NT2/D1 (cell line): ENCODE data around the gene SMIM13.

Source experiments
- SUZ12 ChIP-seq: IDR thresholded peaks from 2 replicates; pipeline ENCODE4 v1.6.1; 2011; ENCODE audit not compliant: insufficient read length, insufficient read depth; ENCODE audit errors: extremely low read depth
- YY1 ChIP-seq: IDR thresholded peaks from 2 replicates; pipeline ENCODE4 v1.6.1; 2011; ENCODE audit not compliant: insufficient read length, insufficient read depth
- ZNF274 ChIP-seq: IDR thresholded peaks from 2 replicates; pipeline ENCODE4 v1.6.1; 2011; ENCODE audit warnings: mild to moderate bottlenecking, low read depth, low read length

DNA sequence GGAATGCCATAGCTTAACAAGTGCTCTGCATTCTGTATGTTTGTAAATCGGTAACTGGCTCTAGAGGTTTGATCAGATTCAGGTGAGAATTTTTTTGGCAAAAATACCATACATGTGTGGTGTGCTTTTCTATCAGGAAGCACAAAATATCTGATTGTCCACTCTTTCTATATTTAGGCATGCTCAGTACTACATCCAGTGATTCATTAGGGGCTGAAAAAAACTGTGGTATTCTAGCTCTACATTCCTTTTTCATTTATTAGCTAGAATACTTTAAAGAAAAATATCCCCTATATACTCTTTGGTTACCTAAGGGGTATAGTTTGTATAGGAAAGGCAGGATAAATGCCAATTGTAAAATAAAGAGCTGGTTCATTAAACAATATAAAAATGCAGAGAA, 38.9 kb upstream of the SMIM13 start:
- TF ChIP-seq YY1 (no peak), SUZ12 (no peak), ZNF274 (no peak)
